Osteocyte (in vitro differentiated cells): Measurements from ENCODE around the gene APLNR. TPM values are rescaled to one million over a fixed set of nuclear protein-coding genes. Genes with fewer than 3 reads are reported as not detected.

Source experiments
- DNase-seq: peaks from one replicate; pipeline ENCODE4 v3.0.0; 2021; ENCODE audit warnings: mixed read lengths; ENCODE audit not compliant: unreplicated experiment; ENCODE audit errors: extremely low spot score
- H3K27ac Mint-ChIP-seq: one replicate; pipeline ENCODE4 v1.8.0; 2021; ENCODE audit warnings: mild to moderate bottlenecking, mixed read lengths; ENCODE audit not compliant: unreplicated experiment
- H3K27me3 Mint-ChIP-seq: one replicate; pipeline ENCODE4 v1.8.0; 2021; ENCODE audit warnings: mixed read lengths; ENCODE audit not compliant: unreplicated experiment
- H3K36me3 Mint-ChIP-seq: one replicate; pipeline ENCODE4 v1.8.0; 2021; ENCODE audit warnings: mixed read lengths; ENCODE audit not compliant: unreplicated experiment
- H3K4me1 Mint-ChIP-seq: one replicate; pipeline ENCODE4 v1.8.0; 2021; ENCODE audit warnings: mixed read lengths; ENCODE audit not compliant: unreplicated experiment
- H3K4me3 Mint-ChIP-seq: one replicate; pipeline ENCODE4 v1.8.0; 2021; ENCODE audit warnings: mild to moderate bottlenecking, moderate library complexity, mixed read lengths; ENCODE audit not compliant: unreplicated experiment
- H3K9me3 Mint-ChIP-seq: one replicate; pipeline ENCODE4 v1.8.0; 2021; ENCODE audit warnings: mixed read lengths; ENCODE audit not compliant: unreplicated experiment
- total RNA-seq: library from RNA; stranded (reverse); gene quantifications from 2 replicates; pipeline ENCODE4 v1.2.1, GENCODE V29; 2021
- TF ChIP-seq, protein P1 (sequence below): fragments of 200-600 bp; sonication (generic); IDR thresholded peaks from 2 replicates; pipeline ENCODE4 v1.5.0; 2021; ENCODE audit warnings: antibody characterized with exemption, mild to moderate bottlenecking, moderate library complexity

APLNR gene
- total RNA-seq, 1 donor from 2014 or later: not detected

DNA sequence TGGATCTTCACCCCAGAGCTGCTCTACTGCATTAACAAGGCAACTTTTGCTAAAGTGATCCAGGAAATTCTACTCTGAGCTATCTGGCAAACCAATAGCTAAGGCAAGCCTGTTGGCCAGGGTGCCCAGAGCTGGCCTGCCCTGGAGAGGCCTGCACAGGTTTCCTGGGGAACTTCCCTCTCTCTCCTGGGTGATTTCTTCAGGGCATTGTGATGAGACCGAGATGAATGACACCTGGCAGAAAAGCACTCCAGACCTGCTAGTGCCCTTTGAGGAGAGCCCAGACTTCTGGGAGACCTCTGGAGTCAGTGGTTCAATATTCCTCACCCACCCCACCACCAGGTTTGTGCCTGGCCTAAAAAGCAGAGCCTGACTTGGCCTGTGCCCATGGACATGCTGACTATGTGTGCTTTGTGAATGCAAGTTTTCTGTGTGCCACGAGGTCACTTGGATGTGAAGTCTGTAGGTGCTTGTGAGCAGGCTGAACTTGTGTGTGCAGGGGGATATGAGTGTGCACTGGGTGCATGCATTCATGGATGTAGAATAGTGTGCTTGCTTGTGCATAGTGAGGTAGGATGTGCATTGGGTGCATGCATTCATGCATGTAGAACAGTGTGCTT lies 4.4 kb upstream of the APLNR start:
- no peaks in the 10 kb centered on the region for H3K36me3 Mint-ChIP-seq
- H3K4me1 Mint-ChIP-seq: no peaks in the 10 kb centered on the region
- no peak overlapping the region for H3K27ac Mint-ChIP-seq
- TF ChIP-seq, protein P1, sequence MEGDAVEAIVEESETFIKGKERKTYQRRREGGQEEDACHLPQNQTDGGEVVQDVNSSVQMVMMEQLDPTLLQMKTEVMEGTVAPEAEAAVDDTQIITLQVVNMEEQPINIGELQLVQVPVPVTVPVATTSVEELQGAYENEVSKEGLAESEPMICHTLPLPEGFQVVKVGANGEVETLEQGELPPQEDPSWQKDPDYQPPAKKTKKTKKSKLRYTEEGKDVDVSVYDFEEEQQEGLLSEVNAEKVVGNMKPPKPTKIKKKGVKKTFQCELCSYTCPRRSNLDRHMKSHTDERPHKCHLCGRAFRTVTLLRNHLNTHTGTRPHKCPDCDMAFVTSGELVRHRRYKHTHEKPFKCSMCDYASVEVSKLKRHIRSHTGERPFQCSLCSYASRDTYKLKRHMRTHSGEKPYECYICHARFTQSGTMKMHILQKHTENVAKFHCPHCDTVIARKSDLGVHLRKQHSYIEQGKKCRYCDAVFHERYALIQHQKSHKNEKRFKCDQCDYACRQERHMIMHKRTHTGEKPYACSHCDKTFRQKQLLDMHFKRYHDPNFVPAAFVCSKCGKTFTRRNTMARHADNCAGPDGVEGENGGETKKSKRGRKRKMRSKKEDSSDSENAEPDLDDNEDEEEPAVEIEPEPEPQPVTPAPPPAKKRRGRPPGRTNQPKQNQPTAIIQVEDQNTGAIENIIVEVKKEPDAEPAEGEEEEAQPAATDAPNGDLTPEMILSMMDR: no peak
- no peak overlapping the region for H3K4me3 Mint-ChIP-seq
- no peak for DNase-seq
- H3K27me3 Mint-ChIP-seq: peaks cover 25% of the 10 kb centered on the region
- H3K9me3 Mint-ChIP-seq: no peaks in the 10 kb centered on the region

DNA sequence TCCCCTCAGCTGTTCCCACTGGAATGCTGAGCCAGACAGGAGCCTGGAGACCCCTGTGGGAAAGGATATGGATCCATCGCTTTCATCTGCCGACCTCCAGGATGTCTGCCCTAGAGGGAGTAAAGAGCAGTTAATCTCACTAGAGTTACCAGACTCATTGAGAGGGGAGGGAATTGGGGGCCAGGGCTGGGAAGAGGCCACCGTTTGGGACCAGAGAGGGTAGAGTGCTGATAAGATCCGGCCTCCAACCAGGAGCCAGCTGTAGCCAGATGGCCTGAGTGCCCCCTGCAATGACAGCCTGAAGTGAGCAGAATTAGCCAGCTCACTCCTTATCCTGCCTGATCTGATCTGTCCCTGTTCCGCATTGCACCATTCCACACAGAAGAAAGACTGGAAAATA lies 3.7 kb upstream of the APLNR start:
- no peaks in the 10 kb centered on the region for H3K36me3 Mint-ChIP-seq

DNA sequence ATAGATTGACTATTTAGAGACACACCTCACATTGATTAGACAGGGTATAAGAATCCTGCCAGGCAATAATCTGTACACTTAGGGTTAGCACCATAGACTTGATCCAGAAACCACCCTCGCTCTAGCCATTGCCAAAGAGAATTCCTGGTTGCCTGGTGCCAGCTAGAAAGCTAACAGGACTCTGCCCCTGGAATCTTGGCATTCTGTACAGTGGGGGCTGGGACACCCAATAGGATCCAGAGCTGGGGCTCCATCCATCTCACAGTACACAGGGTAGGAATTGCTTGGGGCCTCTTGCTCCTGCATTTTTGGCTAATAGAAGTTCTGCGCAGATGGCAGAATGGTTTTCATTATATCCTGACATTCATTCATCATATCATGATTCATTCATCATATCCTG lies 3.0 kb upstream of the APLNR start:
- no peak overlapping the region for H3K4me3 Mint-ChIP-seq
- no peak for DNase-seq
- H3K36me3 Mint-ChIP-seq: no peaks in the 10 kb centered on the region
- TF ChIP-seq, protein P1: no peak
- H3K27me3 Mint-ChIP-seq: peaks cover 28% of the 10 kb centered on the region
- no peak overlapping the region for H3K27ac Mint-ChIP-seq
- H3K4me1 Mint-ChIP-seq: no peaks in the 10 kb centered on the region
- H3K9me3 Mint-ChIP-seq: no peaks in the 10 kb centered on the region

More for the DNA sequence above, 3.7 kb upstream of the APLNR start:
- peaks cover 27% of the 10 kb centered on the region for H3K27me3 Mint-ChIP-seq
- H3K27ac Mint-ChIP-seq: no peak overlapping the region
- no peak for DNase-seq
- TF ChIP-seq, protein P1: no peak
- H3K9me3 Mint-ChIP-seq: no peaks in the 10 kb centered on the region
- H3K4me3 Mint-ChIP-seq: no peak overlapping the region
- H3K4me1 Mint-ChIP-seq: no peaks in the 10 kb centered on the region

DNA sequence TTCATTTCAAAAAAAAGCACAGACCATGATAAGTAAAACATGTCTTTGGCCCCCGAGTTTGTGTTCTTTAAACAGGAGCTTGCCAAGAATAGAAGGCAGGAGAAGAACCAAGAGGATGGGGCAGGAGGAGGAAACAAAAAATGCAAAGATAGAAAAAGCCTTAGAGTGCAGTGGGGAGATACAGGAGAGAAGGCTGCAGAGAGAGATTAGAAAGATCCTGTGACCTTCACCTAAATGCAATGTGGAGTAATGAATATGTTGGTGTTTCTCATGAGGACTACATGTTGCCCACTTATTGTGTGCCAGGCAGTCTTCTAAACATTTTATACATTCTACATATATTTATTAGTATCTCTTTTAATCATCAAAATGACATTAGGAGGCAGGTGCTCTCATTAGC lies 2.3 kb upstream of the APLNR start:
- no peak overlapping the region for H3K4me3 Mint-ChIP-seq
- H3K27ac Mint-ChIP-seq: no peak overlapping the region
- no peaks in the 10 kb centered on the region for H3K36me3 Mint-ChIP-seq
- no peaks in the 10 kb centered on the region for H3K4me1 Mint-ChIP-seq
- DNase-seq: no peak
- H3K27me3 Mint-ChIP-seq: peaks cover 30% of the 10 kb centered on the region
- TF ChIP-seq, protein P1: no peak
- H3K9me3 Mint-ChIP-seq: no peaks in the 10 kb centered on the region

DNA sequence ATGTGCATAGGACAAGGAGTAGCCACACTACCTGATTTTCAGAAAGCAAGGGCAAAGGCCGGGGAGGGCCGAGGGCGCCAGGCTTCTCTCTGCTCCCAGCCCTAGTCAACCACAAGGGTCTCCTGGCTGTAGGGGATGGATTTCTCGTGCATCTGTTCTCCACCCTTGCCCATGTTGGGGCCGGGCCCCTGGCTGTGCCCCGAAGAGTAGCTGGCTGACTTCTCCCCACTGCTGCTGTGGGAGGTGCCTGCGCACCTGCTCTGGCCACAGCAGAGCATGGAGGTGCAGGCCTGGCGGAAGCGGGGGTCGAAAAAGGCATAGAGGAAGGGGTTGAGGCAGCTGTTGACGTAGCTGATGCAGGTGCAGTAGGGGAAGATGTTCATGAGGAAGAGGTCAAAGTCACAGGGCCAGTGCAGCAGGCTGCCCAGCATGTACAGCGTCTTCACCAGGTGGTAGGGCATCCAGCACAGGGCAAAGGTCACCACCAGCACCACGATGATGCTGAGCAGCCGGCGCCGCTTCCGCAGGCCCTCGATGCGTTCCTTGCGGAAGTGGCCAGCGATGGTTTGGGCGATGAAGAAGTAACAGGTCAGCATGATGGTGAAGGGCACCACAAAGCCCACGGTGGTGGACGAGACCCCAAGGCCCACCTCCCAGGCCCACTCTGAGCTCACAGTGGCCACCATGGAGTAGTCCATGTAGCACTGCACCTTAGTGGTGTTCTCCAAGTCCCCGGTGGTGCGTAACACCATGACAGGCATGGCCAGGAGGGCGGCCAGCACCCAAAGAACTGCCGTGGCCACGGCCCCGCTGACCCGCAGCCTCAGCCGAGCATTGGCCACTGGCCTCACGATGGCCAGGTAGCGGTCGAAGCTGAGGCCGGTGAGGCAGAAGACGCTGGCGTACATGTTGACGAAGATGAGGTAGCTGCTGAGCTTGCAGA lies 1.0 kb downstream of the APLNR start:
- DNase-seq: no peak
- no peak overlapping the region for H3K4me3 Mint-ChIP-seq
- H3K27me3 Mint-ChIP-seq: peaks cover 58% of the 10 kb centered on the region
- no peaks in the 10 kb centered on the region for H3K36me3 Mint-ChIP-seq
- H3K9me3 Mint-ChIP-seq: no peaks in the 10 kb centered on the region
- no peak overlapping the region for H3K27ac Mint-ChIP-seq
- TF ChIP-seq, protein P1: no peak
- H3K4me1 Mint-ChIP-seq: no peaks in the 10 kb centered on the region
